Testis (tissue), 2 donors: Measurements from ENCODE around the gene ADCY9.

ENCODE experiments used
- CTCF ChIP-seq, 3 experiments: fragments of 450-650 bp in 2 of 3; fragments of 200-600 bp in 1 of 3; sonication (generic) in 1 of 3; IDR thresholded peaks; one replicate each; pipeline ENCODE4 v1.5.1; 2016 to 2019; ENCODE audit warnings: antibody characterized with exemption in 3 of 3, mild to moderate bottlenecking in 2 of 3, moderate library complexity in 1 of 3
- POLR2A ChIP-seq: fragments of 450-650 bp; IDR thresholded peaks from one replicate; pipeline ENCODE4 v1.6.1; 2017; ENCODE audit warnings: antibody characterized with exemption, mild to moderate bottlenecking, moderate library complexity

GRCh38 chr16:4048481-4048880, 67.8 kb downstream of the ADCY9 start:
- TF ChIP-seq POLR2A (no peak), CTCF (IDR thresholded peaks at IDR 0.05) (no peak)
